IPS-18c (cell line): ENCODE data around the gene CDK13.
"Not testable (repeated sequence)": the region's sequence is repeated elsewhere in the genome, so short reads cannot be mapped to it uniquely, and the experiment has no call there.

Source experiments
- H3K4me3 ChIP-seq: 2 replicates; pipeline ENCODE4 v1.7.0; 2013; ENCODE audit warnings: low read depth, mild to moderate bottlenecking, low read length, moderate library complexity; ENCODE audit not compliant: insufficient read depth
- H3K9me3 ChIP-seq: one replicate; pipeline ENCODE4 v1.6.1; 2013; ENCODE audit warnings: mild to moderate bottlenecking, low read length, moderate library complexity; ENCODE audit not compliant: control insufficient read depth, insufficient read depth

CDK13 gene

DNA sequence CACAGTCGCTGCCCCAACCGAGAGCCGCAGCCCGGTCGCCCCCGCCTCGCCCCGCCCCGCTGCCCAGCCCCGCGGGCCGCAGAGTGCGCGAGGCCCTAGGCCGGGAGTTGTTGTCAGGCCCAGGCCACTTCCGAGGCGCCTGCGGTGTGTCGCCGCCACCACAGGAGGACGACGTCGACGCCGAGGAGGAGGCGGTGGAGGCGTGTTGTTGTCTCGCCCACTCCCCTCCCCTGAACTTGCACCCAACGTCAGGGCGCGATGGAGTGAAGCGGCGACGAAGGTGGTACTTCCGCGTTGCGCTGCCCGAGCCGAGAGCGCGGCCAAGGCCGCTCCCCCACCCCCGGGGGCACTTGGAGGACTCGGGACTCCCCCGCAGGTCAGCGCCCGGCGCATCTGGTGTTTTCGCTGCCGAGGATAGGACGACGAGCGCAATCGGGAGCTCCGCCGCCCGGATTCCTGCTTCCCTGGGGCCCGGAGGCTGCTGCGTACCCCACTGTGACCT, at the start of gene CDK13:
TSS of gene CDK13 (plus strand) at position 286 of the 502 bp plus-strand sequence. CDS start 386 bp downstream, outside the sequence.
- Histone ChIP-seq H3K4me3 (peak within 1 kb of the TSS; percentile 99), H3K9me3 (no peaks in the 10 kb centered on the region)

DNA sequence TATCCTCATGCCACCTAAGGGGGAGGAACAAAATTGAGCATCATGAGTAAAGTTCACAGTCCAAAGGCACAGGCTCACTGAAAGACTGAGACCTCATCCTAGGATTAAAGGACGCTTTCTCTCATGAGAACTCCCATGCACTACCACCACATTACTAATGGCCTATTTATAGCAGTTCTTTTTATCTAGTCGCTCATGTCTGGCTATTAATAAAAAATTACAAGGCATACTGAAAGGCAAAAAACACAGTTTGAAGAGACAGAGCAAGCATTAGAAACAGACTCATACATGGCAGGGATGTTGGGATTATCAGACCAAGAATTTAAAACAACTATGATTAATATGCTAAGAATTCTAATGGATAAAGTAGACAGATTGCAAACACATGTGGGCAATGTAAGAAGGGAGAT, 46.0 kb upstream of the CDK13 start:
- Histone ChIP-seq H3K4me3 (no peak overlapping the region), H3K9me3 (no peaks in the 10 kb centered on the region)

DNA sequence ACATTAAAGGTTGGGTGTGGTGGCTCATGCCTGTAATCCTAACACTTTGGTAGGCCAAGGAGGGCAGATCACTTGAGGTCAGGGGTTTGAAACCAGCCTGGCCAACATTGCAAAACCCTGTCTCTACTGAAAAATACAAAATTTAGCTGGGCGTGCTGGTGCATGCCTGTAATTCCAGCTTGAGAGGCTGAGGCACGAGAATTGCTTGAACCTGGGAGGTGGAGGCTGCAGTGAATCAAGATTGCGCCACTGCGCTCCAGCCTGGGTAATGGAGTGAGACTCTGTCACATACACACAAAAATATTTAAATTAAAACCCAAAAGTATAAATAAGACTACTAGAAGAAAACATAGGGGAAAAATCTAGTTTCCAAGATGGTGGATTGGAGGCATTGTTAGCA, 41.9 kb upstream of the CDK13 start:
- Histone ChIP-seq H3K4me3 (no peak overlapping the region), H3K9me3 (no peaks in the 10 kb centered on the region)

DNA sequence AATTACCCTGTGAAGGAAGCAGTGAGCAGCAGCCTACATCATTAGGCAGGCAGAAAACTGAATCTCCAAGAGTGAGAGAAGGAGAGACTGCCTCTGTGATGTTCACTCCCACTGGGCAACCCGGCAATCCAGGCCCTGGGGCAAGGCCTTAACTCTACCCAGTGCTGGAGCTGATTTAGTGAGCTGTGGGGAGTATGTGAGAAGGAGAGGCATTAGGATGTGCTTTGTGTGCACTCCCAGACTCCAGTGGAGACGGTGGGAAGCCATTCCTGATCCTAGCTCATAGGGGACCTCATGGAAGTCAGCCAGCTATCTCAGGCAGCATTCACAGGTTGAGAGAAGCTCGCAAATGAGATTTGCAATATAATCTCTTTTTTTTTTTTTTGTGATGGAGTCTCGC, 41.1 kb upstream of the CDK13 start:
- Histone ChIP-seq H3K4me3 (no peak overlapping the region), H3K9me3 (no peaks in the 10 kb centered on the region)

DNA sequence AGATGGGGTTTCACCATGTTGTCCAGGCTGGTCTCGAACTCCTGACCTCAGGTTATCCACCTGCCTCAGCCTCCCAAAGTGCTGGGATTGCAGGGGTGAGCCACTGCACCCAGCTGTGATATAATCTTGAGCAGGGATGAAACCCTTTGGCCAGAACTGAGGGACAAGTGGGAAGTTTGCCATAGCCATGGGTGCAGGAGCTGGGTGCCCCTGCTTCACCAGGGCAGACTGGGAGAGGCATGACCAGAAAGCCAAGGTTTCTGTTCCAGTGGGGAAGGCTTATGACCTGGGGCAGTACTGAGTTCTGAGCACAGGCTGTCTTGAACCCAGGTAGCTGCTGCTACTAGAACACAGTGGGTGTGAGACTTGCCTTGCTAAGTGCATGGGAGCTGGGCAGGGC, 40.5 kb upstream of the CDK13 start:
- no peaks in the 10 kb centered on the region for H3K9me3 ChIP-seq
- no peak overlapping the region for H3K4me3 ChIP-seq

DNA sequence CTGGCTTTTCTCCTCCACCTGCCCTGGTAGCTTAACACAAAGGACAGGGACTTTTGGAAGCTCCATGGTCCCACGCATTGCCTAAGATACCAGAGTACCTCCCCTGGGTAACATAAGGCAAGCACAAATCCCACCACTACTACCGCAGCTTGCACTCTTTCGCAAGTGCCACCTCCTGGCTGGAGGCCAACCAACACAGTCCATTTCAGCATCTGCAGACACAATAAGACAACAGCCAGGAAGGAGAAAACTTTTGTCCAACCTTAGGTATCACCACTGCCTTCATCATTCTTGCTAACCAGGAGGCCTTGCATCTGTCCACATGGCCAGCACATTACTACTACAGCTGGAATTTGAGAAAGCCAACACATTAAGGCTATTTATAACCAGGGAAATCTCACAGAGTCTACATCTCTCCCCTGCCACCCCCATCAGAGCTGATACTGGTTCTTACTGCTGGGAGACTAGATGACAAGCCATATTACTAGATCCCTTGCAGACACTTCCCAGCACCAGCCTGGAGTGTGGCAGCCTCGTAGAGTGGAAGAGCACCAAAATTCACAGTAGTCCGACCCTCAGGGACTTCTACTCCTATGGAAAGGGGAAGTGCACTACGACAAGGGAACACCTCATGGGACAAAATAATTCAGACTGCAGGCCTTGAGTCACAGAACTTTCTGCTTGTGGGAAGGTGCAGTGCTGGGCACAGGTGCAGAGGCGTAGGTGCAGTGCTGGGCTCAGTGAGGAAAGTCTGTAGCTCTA, 39.8 kb upstream of the CDK13 start:
- Histone ChIP-seq H3K9me3 (no peaks in the 10 kb centered on the region), H3K4me3 (no peak overlapping the region)

DNA sequence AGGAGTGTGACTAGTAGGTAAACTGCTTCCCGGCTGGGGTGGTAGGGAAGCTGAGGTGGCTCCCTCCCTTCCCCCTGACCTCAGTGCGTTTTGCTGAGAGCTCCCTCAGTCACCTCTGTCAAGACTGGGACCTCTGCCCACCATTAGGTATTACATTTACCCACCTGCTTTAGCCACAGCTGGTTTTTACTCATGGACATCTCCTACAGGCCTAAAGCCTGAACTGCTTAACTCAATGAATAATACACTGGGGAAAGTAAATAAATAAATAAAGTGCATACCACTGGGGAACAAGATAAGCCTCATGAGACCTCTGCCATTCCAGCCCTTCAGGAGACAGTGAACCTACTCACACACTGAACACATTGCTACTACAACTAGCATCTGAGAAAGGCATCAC, 38.9 kb upstream of the CDK13 start:
- no peaks in the 10 kb centered on the region for H3K9me3 ChIP-seq
- no peak overlapping the region for H3K4me3 ChIP-seq

DNA sequence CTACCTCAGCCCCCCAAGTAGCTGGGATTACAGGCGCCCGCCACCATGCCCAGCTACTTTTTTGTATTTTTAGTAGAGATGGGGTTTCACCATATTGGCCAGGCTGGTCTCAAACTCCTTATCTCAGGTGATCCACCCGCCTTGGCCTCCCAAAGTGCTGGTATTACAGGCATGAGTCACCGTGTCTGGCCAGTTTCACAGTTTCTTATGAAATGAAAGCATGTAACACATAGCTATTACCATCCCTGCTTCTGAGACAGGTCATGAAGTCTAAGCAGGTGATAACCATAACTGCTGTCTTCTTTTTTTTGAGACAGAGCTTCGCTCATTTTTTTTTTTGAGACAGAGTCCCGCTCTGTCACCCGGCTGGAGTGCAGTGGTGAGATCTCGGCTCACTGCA, 34.2 kb upstream of the CDK13 start:
- not testable (repeated sequence) for H3K9me3 ChIP-seq, H3K4me3 ChIP-seq

DNA sequence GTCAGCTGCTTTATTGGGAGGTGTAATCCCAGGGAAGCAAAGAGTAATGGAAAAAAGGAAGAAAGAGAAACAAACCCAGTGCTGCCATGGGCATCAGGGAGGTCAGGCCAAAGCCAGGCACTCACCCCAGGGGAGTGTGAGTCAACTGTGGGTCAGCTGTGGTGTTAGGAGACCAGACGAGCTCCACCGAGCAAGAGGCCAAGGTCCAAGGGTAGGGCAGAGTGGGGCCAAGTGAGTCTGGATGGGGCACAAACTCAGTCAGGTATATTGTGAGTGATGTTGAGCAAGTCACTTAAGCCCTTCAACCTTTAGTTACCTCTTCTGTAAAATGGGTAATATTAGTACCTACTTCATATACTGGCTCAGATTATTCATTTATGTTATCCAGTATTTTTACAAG, 30.4 kb upstream of the CDK13 start:
- Histone ChIP-seq H3K4me3 (no peak overlapping the region), H3K9me3 (no peaks in the 10 kb centered on the region)

DNA sequence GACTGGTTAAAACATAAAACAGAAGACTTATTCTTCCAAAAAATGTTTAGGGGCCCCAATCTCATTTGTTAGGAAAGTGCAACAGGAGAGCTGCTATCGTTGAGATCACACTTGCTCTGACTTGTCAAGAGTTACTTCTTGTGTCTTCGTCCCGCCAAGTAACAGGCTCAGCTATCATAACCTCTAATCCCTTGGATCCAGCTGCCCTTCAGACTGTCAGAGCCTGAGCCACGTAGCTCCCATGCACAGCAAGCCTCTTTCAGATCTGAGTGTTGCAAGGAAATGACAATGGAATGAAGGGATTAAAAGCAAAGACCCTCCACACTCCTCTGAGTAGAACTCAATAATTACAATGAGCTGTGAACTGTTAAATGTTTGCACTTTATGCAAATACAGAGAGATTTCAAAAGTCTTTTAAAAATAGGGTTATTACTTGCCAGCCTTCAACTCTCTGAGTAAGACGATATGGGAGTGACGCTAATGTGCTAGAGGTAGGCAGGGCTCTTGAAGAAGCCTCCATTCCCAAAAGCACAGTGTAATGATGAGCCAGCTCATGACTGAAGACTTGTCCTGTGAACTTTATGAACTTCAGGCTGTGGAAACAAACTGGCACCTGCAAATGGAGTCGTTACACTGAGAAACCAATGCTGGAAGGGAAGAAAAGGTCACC, 28.4 kb upstream of the CDK13 start:
- H3K4me3 ChIP-seq = no peak overlapping the region

DNA sequence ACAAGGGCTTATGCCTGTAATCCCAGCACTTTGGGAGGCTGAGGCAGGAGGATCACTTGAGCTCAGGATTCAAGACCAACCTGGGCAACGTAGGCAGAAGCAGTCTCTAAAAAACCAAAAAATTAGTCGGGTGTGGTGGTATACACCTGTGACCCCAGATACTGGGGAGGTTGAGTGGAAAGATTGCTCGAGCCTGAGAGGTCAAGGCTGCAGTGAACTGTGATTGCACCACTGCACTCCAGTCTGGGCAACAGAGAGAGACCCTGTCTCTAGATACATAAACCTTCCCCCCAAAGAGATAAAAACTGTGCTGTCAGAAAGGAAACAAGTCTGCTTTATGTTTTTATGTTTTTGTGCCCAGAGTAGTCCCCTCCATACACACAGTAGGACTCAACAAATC, 27.5 kb upstream of the CDK13 start:
- no peak overlapping the region for H3K4me3 ChIP-seq
- no peaks in the 10 kb centered on the region for H3K9me3 ChIP-seq

More for the DNA sequence above, 28.4 kb upstream of the CDK13 start:
- H3K9me3 ChIP-seq = no peaks in the 10 kb centered on the region

DNA sequence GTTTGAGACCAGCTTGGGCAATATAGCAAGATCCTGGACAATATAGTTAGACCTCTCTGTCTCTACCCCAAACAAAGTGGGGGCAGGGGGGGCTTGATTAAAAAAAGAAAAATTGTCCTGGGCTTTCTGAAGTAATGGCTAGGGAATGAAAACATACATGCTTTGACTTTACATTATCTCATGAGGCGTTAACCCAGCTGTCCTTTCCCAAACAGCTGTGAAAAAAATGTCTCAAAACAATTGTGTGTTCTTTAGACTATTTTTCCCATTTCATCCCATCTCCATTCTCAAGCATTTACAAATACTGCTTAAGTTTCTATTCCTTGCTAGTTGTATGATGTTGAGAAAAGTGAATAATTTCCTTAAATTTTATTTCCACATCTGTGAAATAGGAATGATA, 27.0 kb upstream of the CDK13 start:
- Histone ChIP-seq H3K4me3 (no peak overlapping the region), H3K9me3 (no peaks in the 10 kb centered on the region)

DNA sequence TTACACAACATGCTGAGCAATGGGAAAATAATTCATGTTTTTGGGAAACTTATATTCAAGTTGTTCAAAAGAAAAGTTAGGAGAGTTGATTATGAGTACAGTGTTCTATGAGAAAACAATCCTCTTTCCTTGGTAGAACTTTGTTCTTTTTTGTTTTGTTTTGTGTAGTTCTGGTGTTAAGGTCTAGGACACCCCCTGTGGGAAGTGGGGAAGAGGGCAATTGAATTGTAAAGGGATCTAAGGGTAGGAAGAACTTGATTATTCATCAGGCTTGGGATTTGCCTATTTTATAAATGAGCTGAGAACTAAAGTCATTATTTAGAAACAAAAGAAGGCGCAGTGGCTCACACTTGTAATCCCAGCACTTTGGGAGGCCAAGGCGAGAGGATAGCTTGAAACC, 25.9 kb upstream of the CDK13 start:
- Histone ChIP-seq H3K4me3 (no peak overlapping the region), H3K9me3 (no peaks in the 10 kb centered on the region)

DNA sequence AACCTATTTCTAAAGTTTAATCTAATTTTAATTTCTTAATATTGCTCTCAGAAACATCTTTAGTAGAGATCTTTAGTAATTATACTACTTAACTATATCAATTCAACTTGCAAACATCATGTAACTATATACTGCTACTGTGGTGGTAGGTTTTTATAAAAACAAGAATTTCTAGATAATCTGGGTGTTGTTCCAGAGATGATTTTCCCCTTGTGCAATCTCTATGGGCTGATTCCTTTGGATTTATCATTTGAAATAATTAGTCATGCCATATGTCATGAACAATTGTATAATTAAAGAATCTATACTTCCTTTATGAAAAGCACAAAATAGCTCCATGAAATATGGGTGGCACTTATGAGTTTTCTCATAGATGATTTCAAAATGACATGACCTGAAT, 23.9 kb upstream of the CDK13 start:
- Histone ChIP-seq H3K9me3 (no peaks in the 10 kb centered on the region), H3K4me3 (no peak overlapping the region)

DNA sequence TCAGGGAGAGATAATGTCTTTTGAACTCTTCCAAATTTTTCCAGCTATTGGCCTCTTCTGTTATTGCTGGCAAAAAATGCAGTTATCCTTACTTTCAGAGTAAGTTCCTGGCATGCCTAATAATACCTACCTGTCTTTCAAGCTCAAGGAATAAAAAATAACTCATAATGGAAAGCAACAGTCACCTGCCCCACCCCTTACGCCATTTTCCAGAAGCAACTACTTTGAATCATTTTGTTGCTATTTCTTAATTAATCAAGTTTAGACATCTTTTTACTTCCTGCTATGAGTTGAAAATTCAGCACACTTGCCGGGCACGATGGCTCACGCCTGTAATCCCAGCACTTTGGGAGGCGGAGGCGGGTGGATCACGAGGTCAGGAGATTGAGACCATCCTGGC, 23.0 kb upstream of the CDK13 start:
- Histone ChIP-seq H3K4me3 (no peak overlapping the region), H3K9me3 (no peaks in the 10 kb centered on the region)

DNA sequence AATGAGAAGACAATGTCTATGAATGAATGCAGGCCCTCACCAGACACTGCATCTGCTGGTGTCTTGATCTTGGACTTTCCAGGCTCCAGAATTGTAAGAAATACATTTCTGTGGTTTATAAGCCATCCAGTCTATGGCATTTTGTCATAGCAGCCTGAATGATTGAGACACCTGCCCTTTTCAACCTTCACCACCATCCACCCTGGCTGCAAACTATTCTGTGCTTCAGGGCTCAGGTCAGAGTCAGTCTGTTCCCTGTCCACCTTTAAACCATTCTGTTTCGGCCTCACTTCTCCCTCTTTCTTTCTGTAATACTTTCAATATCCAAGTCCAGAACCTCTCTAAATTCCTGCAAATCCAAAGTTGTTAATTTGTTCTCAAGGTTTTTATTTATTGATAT, 15.9 kb upstream of the CDK13 start:
- H3K9me3 ChIP-seq = no peaks in the 10 kb centered on the region
- no peak overlapping the region for H3K4me3 ChIP-seq

DNA sequence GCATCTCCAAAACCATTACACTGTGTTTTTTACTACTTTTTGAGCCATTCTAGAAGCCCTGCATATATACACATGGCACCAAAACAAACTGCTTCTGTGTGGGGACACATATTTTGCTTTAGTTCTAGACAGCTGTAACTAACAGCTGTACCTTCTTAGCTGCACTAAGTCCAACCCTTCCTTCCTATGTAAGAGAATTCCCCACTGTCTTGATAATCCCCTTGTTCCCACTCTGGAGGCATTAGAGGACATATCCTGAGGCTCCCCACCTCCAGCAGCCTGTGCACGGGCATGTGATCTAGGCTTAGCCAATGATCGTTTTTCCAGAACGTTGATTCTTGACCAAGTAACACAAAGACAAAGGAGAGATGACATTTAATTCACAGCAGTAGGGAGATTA, 13.3 kb upstream of the CDK13 start:
- no peaks in the 10 kb centered on the region for H3K9me3 ChIP-seq

DNA sequence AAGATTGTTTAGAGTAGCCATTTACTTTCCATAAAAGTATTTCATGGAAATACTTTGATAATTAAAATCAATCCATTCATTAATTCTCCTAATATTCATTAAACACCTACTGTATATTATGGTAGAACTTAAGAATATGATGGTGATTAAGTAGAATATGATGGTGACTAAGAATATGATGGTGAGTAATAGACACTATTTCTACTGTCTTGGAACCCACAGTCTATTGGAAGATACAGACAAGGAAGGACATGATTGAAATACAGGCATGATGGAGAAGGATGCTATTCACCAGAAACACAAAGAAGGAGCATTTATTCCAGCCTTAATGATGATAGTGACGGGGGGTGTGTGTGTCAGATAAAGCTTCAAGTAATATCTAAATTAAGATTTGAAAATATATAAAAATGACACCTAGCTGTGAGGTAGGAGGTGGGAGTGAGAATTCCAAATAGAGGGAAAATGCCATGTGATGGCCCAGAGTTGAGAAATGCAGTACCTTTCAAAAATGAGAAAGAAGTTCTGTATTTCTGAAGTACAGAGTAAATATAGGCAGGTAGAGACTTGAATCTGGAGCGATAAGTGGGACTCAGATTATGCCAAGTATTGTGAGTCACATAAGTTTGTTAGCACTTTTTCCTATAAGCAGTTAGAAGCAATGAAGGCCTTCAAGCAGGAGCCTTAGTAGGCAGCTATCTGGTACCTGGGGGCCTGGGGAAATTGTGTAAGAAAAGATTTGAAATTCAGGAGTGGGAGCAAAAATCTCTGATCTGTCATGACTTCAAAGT, 12.5 kb upstream of the CDK13 start:
- Histone ChIP-seq H3K4me3 (no peak overlapping the region), H3K9me3 (no peaks in the 10 kb centered on the region)

More for the DNA sequence above, 13.3 kb upstream of the CDK13 start:
- H3K4me3 ChIP-seq = no peak overlapping the region
